ENCODE measurements around the gene YTHDF2. TPM values are rescaled to one million over a fixed set of nuclear protein-coding genes. Genes with fewer than 3 reads are reported as not detected.

Gene YTHDF2
- total RNA-seq, 4 donors from 2014 or later, result 36.3 to 54.1 (median 46.6) TPM

- Histone ChIP-seq H3K4me3 (no peak overlapping the region), H3K4me1 (no peaks in the 10 kb centered on the region), H3K9me3 (no peaks in the 10 kb centered on the region), H3K36me3 (no peaks in the 10 kb centered on the region), H3K27me3 (no peaks in the 10 kb centered on the region), H3K27ac (no peak overlapping the region)
- no peak for DNase-seq
- TF ChIP-seq CTCF (IDR thresholded peaks at IDR 0.05) (no peak), POLR2A (IDR thresholded peaks at IDR 0.05) (no peak)
Observed at GRCh38 chr1:28796352-28797211, 59.8 kb downstream of the YTHDF2 start.

GRCh38 chr1:28800324-28800723 is 63.6 kb downstream of the YTHDF2 start:
- Histone ChIP-seq H3K4me3 (no peak overlapping the region), H3K9me3 (no peaks in the 10 kb centered on the region), H3K27ac (no peak overlapping the region), H3K4me1 (no peaks in the 10 kb centered on the region), H3K27me3 (no peaks in the 10 kb centered on the region), H3K36me3 (no peaks in the 10 kb centered on the region)
- TF ChIP-seq POLR2A (IDR thresholded peaks at IDR 0.05), result no peak
- no peak for TF ChIP-seq CTCF (IDR thresholded peaks at IDR 0.05)
- no peak for DNase-seq

GRCh38 chr1:28801461-28801860 is 64.7 kb downstream of the YTHDF2 start:
- Histone ChIP-seq H3K4me1 (no peaks in the 10 kb centered on the region), H3K27me3 (no peaks in the 10 kb centered on the region), H3K27ac (no peak overlapping the region), H3K36me3 (no peaks in the 10 kb centered on the region), H3K4me3 (no peak overlapping the region), H3K9me3 (no peaks in the 10 kb centered on the region)
- no peak for TF ChIP-seq POLR2A (IDR thresholded peaks at IDR 0.05)
- no peak for TF ChIP-seq CTCF (IDR thresholded peaks at IDR 0.05)
- DNase-seq, result no peak

- H3K4me3 ChIP-seq, result no peak overlapping the region
- no peak for DNase-seq
- no peak for TF ChIP-seq POLR2A (IDR thresholded peaks at IDR 0.05)
- no peak for TF ChIP-seq CTCF (IDR thresholded peaks at IDR 0.05)
- no peaks in the 10 kb centered on the region for H3K4me1 ChIP-seq
- H3K27me3 ChIP-seq, result no peaks in the 10 kb centered on the region
- H3K9me3 ChIP-seq, result no peaks in the 10 kb centered on the region
- no peak overlapping the region for H3K27ac ChIP-seq
- H3K36me3 ChIP-seq, result no peaks in the 10 kb centered on the region
Observed at GRCh38 chr1:28803051-28803450, 66.3 kb downstream of the YTHDF2 start.

GRCh38 chr1:28803662-28804061 is 66.9 kb downstream of the YTHDF2 start:
- H3K27ac ChIP-seq, result no peak overlapping the region
- DNase-seq, result no peak

More at GRCh38 chr1:28803662-28804061, 66.9 kb downstream of the YTHDF2 start:
- no peaks in the 10 kb centered on the region for H3K36me3 ChIP-seq
- no peaks in the 10 kb centered on the region for H3K27me3 ChIP-seq
- TF ChIP-seq CTCF (IDR thresholded peaks at IDR 0.05) (no peak), POLR2A (IDR thresholded peaks at IDR 0.05) (no peak)
- no peak overlapping the region for H3K4me3 ChIP-seq
- H3K9me3 ChIP-seq, result no peaks in the 10 kb centered on the region
- H3K4me1 ChIP-seq, result no peaks in the 10 kb centered on the region
